Measurements from ENCODE around the gene PNRC1.

PNRC1 gene

DNA sequence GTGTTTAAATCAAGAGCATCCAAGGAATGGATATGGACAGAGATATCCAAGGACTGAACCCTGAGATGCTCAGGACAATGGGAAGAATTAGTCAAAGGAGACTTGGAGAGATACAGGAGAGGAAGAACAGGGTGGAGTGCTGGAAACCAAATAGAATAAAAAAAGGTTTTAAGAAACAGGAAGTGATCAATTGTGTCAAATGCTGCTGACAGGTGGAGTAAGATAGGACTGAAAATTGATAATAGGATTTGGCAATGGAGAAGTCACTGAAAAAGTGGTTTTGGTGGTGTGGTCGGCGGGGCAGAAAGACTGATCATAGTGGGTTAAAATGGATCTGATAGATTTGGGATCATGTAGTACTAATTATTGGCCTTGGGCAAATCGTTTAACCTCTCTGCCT, 37.9 kb upstream of the PNRC1 start:
- TF ChIP-seq, protein P1, sequence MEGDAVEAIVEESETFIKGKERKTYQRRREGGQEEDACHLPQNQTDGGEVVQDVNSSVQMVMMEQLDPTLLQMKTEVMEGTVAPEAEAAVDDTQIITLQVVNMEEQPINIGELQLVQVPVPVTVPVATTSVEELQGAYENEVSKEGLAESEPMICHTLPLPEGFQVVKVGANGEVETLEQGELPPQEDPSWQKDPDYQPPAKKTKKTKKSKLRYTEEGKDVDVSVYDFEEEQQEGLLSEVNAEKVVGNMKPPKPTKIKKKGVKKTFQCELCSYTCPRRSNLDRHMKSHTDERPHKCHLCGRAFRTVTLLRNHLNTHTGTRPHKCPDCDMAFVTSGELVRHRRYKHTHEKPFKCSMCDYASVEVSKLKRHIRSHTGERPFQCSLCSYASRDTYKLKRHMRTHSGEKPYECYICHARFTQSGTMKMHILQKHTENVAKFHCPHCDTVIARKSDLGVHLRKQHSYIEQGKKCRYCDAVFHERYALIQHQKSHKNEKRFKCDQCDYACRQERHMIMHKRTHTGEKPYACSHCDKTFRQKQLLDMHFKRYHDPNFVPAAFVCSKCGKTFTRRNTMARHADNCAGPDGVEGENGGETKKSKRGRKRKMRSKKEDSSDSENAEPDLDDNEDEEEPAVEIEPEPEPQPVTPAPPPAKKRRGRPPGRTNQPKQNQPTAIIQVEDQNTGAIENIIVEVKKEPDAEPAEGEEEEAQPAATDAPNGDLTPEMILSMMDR (IDR thresholded peaks at IDR 0.05; ENCODE audit: extremely low read depth, missing control alignments), result no peak
- DNase-seq (ENCODE audit: low spot score), result no peak

DNA sequence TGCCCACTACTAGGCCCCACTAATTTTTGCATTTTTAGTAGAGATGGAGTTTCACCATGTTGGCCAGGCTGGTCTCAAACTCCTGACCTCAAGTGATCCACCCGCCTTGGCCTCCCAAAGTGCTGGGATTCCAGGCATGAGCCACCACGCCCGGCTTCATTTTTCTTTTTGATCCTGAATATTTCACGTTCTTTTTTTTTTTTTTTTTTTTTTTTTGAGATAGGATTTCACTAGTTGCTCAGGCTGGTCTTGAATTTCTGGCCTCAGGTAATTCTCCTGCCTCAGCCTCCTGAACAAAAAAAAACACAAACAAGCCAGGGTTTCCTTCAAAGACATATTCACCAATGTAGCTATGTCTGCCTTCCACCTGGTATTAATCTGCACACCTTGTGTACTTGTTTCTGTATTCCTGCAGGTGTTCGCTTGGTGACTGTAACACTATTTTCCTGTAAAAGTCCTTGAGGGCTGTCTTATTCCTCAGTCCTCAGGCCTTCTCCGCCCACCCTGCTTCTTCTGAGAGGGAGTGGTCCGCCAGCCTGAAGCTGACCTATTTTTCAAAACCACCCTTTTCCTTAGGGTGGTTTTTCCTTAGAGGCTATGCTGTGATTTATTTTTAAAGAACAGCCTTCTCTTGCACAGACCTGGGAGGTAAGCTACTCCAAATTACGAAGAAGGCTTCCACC, 36.1 kb upstream of the PNRC1 start:
- DNase-seq (ENCODE audit: low spot score), result no peak
- TF ChIP-seq, protein P1 (IDR thresholded peaks at IDR 0.05; ENCODE audit: extremely low read depth, missing control alignments), result no peak

DNA sequence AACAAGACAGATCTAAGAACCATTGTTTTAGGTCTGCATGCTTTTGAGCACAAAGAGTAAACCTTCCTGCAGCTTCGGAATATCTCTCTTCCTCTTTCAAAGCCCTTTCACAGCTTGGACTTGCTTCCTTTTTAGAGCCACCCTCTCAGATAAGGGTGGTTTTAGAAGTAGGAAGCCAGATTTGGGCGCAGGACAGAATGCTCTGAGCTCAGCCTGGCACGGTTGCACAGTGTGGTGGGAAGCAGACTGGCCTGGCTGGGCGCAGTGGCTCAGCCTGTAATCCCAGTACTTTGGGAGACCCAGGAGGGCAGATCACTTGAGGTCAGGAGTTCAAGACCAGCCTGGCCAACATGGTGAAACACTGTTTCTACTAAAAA, 35.6 kb upstream of the PNRC1 start:
- DNase-seq (ENCODE audit: low spot score), result no peak
- TF ChIP-seq, protein P1 (IDR thresholded peaks at IDR 0.05; ENCODE audit: extremely low read depth, missing control alignments), result no peak

DNA sequence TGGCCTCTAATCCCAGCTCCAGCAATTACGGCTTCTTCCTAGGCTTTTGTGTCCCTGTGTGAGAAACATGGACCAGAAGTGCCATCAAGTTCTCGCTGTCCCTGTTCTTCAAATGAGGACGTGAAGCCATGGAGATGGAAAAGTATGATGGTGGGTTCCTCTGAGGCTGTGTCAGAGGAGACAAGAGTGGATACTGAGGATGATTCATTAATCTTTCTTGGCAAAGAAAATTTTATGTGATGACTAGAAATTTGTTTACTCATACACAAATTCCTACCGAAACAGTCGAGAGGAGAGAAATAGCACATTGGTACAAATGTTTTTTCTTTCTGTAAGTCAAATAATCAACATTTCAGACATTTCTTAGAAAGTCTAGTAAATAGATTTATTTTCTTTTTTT, 35.0 kb upstream of the PNRC1 start:
- no peak for DNase-seq (ENCODE audit: low spot score)

DNA sequence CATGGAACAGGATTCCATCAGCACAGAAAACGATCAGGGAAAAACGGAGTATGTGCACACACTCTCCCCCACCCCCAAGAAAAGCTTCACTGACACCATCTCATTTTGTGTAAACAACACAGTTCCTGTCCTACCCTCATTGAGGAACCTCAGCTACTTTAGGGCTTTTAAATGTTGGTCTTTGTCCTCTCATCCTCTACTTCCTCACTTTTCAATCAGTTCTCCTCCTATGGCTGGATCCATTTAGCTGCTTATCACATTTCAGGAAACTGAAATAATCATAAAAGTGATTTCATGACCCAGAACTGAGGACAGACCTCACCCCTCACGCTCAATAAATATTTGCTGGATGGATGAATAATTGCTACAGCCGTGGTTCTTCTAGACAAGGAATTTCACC, 33.1 kb upstream of the PNRC1 start:
- no peak for DNase-seq (ENCODE audit: low spot score)
- TF ChIP-seq, protein P1 (IDR thresholded peaks at IDR 0.05; ENCODE audit: extremely low read depth, missing control alignments), result no peak

More for the DNA sequence above, 35.0 kb upstream of the PNRC1 start:
- TF ChIP-seq, protein P1 (IDR thresholded peaks at IDR 0.05; ENCODE audit: extremely low read depth, missing control alignments), result no peak

DNA sequence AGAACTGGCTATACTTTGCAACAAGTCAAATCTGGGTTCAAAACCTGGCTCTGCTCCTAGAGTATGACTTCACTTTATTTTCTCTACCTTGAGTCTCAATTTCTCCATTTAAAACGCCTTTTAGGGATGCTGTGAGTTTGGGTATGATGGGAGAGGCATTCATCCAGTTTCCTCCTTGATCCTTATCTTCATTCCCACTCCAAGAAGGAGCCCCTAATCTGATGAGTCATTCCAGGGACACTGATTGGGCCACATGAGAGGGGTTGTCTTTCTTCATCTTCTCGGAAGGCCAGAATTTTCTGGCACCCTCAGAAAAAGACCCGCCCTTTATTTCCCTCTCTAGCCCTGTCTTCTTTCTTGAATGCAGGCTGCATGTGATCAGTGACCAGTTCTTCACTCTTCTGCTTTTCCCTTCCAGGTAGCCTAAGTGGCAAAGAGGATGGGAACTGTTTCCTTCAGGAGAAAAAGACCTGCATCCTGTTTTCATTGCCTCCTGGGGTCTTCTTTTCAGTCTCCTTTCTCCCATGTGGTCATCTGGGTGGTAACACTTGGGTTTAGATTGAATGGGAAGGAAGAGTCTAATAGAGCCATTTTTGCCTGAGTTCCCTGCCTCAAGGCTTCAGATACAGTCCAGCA, 32.1 kb upstream of the PNRC1 start:
- TF ChIP-seq, protein P1 (IDR thresholded peaks at IDR 0.05; ENCODE audit: extremely low read depth, missing control alignments), result no peak
- no peak for DNase-seq (ENCODE audit: low spot score)

DNA sequence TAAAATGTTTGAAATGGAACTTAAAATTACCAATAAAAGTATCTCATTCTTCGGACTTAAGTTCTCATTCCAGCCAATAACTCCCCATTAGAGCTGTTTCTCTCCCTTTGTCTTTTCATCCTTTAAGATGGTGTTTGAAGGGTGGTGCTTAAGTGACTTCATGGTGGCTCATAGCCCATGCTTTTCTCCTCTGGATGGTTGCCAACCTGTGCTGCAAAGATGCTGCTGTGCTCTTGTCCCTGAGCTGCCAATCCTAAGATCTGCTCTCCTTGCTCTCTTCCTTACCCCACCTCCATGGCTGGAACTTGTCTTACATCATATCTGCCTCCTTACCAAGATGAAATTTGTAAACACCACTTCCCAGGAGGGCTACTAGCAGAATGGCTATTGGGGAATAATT, 31.6 kb upstream of the PNRC1 start:
- DNase-seq (ENCODE audit: low spot score), result no peak
- TF ChIP-seq, protein P1 (IDR thresholded peaks at IDR 0.05; ENCODE audit: extremely low read depth, missing control alignments), result no peak
